ENCODE data around the gene CHPT1. TPM values are rescaled to one million over a fixed set of nuclear protein-coding genes. Genes with fewer than 3 reads are reported as not detected.
"Not testable (repeated sequence)": the region's sequence is repeated elsewhere in the genome, so short reads cannot be mapped to it uniquely, and the experiment has no call there.

Gene CHPT1
- total and polyA plus RNA-seq, 12 donors, result 42.2 to 215 (median 108) TPM

DNA sequence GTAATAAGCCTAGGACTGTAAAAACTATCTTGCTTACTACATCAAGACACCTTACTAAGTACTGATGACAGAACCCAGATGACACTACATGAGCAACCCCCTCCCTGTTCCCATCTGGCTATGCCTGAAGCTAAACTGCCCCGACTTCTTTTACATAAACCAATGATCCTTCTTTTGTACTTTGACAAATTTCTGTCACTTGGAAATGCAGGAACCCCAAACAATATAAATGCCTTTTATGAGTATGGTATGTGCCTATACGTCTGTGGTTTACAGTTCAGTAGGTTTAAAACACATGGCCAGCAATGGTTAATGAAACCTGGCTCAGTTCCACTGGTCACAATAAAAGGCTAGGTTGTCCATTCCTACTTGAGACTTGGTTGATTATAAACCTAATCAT lies 35.7 kb downstream of the CHPT1 start:
- no peaks in the 10 kb centered on the region for H3K27me3 ChIP-seq
- 80 to 83% methylated on average over 2 of the region's 2 CpGs for WGBS, 2 donors
- TF ChIP-seq, protein P1, sequence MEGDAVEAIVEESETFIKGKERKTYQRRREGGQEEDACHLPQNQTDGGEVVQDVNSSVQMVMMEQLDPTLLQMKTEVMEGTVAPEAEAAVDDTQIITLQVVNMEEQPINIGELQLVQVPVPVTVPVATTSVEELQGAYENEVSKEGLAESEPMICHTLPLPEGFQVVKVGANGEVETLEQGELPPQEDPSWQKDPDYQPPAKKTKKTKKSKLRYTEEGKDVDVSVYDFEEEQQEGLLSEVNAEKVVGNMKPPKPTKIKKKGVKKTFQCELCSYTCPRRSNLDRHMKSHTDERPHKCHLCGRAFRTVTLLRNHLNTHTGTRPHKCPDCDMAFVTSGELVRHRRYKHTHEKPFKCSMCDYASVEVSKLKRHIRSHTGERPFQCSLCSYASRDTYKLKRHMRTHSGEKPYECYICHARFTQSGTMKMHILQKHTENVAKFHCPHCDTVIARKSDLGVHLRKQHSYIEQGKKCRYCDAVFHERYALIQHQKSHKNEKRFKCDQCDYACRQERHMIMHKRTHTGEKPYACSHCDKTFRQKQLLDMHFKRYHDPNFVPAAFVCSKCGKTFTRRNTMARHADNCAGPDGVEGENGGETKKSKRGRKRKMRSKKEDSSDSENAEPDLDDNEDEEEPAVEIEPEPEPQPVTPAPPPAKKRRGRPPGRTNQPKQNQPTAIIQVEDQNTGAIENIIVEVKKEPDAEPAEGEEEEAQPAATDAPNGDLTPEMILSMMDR (IDR thresholded peaks at IDR 0.05), result no peak
- DNase-seq (no peak), ATAC-seq (peak in 1 of 8 donors; percentile 44)
- no peak overlapping the region for H3K4me3 ChIP-seq
- H3K9me3 ChIP-seq, result no peaks in the 10 kb centered on the region
- peaks cover 0 to 91% (median 14%) of the 10 kb centered on the region in 9 donors for H3K36me3 ChIP-seq
- no peak overlapping the region for H3K27ac ChIP-seq
- intact Hi-C loops (cut with DNase I), result no loop called here
- H3K4me1 ChIP-seq, result no peaks in the 10 kb centered on the region

DNA sequence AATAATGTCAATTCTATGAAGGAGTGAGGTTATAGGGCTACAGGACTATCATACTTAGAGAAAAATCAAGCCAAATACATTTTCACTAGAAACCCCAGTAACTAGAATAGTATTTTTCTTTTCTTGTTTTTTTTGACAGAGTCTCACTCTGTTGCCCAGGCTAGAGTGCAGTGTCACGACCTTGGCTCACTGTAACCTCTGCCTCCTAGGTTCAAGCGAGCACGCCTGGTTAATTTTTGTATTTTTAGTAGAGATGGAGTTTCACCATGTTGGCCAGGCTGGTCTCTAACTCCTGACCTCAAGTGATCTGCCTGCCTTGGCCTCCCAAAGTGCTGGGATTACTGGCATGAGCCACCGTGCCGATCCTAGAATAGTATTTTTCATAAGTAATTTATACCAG lies 37.0 kb downstream of the CHPT1 start:
- peaks cover 0 to 91% (median 14%) of the 10 kb centered on the region in 9 donors for H3K36me3 ChIP-seq
- WGBS, 2 donors, result 92 to 94% methylated on average over 5 of the region's 5 CpGs
- ATAC-seq; H3K27ac ChIP-seq; intact Hi-C loops (cut with DNase I); H3K4me3 ChIP-seq; DNase-seq; H3K9me3 ChIP-seq; H3K27me3 ChIP-seq; H3K4me1 ChIP-seq: not testable (repeated sequence)

DNA sequence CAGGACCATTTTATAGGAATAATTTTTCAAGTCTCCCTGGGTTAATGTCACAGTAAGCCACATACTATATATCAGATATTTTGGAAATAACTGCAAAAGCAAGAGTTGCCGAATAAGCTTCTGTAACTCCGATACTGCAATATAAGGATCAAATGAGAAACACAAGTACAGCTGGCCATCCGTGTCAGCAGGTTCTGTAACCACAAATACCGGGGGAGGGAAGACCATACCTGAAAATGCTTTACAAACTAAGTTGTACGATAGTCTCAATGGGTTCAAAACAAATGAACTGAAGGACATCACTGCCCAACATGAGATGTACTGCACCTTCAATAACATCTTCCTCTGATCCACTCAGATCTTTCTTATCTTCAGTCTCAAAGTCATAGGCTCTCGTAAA lies 40.0 kb downstream of the CHPT1 start:
- ATAC-seq, result no peak
- TF ChIP-seq, protein P1 (IDR thresholded peaks at IDR 0.05), result no peak
- Histone ChIP-seq H3K4me1 (no peaks in the 10 kb centered on the region), H3K27ac (no peak overlapping the region), H3K27me3 (no peaks in the 10 kb centered on the region), H3K4me3 (no peak overlapping the region), H3K36me3 (peaks cover 0 to 87% (median 11%) of the 10 kb centered on the region in 9 donors), H3K9me3 (no peaks in the 10 kb centered on the region)
- no peak for DNase-seq
- intact Hi-C loops (cut with DNase I), result no loop called here
- WGBS, 2 donors, result 92 to 95% methylated on average over 6 of the region's 6 CpGs

DNA sequence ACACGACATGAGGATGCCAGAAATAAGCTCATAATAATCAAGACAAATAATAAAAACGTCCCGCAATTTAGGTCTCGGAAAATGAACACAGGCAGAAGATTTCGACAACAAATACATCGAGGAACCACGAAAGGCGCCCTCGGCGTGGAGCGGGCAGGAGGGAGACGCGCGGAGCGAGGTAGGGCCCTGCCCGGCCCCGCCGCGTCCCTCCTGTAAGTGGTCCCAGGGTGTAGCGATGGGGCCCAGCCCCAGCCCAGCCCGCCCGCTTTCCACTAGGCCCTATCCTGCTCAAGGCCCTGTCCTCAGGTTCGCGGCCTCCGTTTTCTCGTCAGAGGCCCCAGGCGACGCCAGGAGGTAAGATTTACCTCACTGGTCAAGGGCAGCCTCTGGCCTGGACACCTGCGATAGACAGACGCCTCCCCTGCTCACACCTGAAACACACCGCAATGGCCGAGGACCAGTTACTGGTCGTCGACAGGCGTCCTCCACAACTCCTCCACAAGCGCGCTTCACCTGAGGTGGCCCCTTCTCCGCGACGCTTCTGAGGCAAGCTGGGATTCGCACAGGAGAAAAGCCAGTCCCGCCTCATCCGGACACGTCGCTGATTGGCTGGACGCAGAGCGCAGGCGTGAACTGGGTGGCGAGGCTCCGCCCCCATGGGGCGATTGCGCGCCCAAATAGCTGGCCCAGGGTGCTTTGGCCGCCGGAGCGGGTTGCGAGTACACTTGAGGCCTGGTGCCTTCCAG lies 41.7 kb downstream of the CHPT1 start, which contains the start of gene SYCP3:
Gene SYCP3, minus strand, starts transcription at position 543 of the 746 bp plus-strand sequence. CDS start 1,527 bp downstream, outside the sequence.
- H3K27ac ChIP-seq, result no peak within 1 kb of the TSS
- ATAC-seq (peak in 5 of 8 donors; percentile 23 to 79 (median 48)), DNase-seq (no peak)
- H3K4me3 ChIP-seq, result no peak within 1 kb of the TSS
- no peaks in the 10 kb centered on the region for H3K9me3 ChIP-seq
- H3K36me3 ChIP-seq, result peaks cover 0 to 94% (median 16%) of the 10 kb centered on the region in 9 donors
- WGBS, 2 donors, result 98 to 99% methylated on average over 57 of the region's 57 CpGs
- TF ChIP-seq, protein P1 (IDR thresholded peaks at IDR 0.05), result no peak
- no peaks in the 10 kb centered on the region for H3K27me3 ChIP-seq
- no peaks in the 10 kb centered on the region for H3K4me1 ChIP-seq
- intact Hi-C loops (cut with DNase I), result no loop called here

DNA sequence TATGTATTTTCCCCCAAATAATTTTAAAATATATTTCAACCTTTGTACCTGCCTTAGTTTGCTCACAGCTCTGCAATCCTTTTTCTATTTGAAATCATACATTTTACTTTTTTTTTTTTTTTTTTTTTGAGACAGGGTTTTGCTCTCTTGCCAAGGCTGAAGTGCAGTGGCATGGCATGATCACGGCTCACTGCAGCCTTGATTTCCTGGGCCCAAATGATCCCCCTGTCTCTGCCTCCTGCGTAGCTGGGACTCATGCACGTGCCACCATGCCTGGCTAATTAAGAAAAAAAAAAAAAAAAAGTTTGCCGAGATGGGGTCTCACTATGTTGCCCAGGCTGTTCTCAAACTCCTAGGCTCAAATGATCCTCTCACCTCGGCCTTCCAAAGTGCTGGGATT lies 43.1 kb downstream of the CHPT1 start:
- Histone ChIP-seq H3K27ac (no peak overlapping the region), H3K36me3 (peaks cover 0 to 96% (median 17%) of the 10 kb centered on the region in 9 donors), H3K4me1 (peaks cover 0 to 2% (median 0%) of the 10 kb centered on the region in 9 donors), H3K4me3 (no peak overlapping the region), H3K27me3 (no peaks in the 10 kb centered on the region), H3K9me3 (no peaks in the 10 kb centered on the region)
- 91 to 94% methylated on average over 5 of the region's 5 CpGs for WGBS, 2 donors
- TF ChIP-seq, protein P1 (IDR thresholded peaks at IDR 0.05), result no peak
- intact Hi-C loops (cut with DNase I), result loop anchor here in 1 of 10 donors (10.0 kb wide), 1 partner anchor 326 kb away; no protein-coding TSS in a partner anchor
- ATAC-seq, result no peak
- no peak for DNase-seq

Data from heart right ventricle (tissue), 16 donors.